A549 (cell line): ENCODE measurements around the gene NRK. TPM values are rescaled to one million over a fixed set of nuclear protein-coding genes. Genes with fewer than 3 reads are reported as not detected.

ENCODE experiments used
- ATAC-seq, 2 experiments: fragments of 200-7000 bp in 1 of 2; fragments of >200 bp in 1 of 2; cut with Nextera tagmentation in 1 of 2; cut with Tn5 transposase in 1 of 2; 3 replicates each; pipeline versions ENCODE4 v1.8.0 to v1.9.1; 2018 to 2020; ENCODE audit warnings: mild to moderate bottlenecking in 1 of 2, moderate library complexity in 1 of 2
- CTCF ChIA-PET: fragments of 300-600 bp; sonication (Branson Sonifier 250); formaldehyde crosslinking; extraction: SDS; loops from one replicate; lab custom pipeline; 2021; ENCODE audit warnings: antibody characterized with exemption, inconsistent platforms; lab: Yijun Ruan, JAX
- POLR2A ChIA-PET: fragments of 350-600 bp; formaldehyde crosslinking; extraction: SDS; loops from one replicate; lab custom pipeline; 2021; ENCODE audit warnings: antibody characterized with exemption, inconsistent platforms; lab: Yijun Ruan, JAX
- DNase-seq, 2 experiments: peaks; one replicate each; pipeline versions ENCODE4 v3.0.0 to v3.0.0-alpha.2; 2011 to 2016; ENCODE audit warnings: low read depth in 1 of 2, low spot score in 1 of 2
- FAIRE-seq: peaks from 2 replicates; lab custom pipeline; 2011; peaks lifted over from hg19 to GRCh38; lab: Jason Lieb, UNC
- H3K27ac ChIP-seq, 2 experiments: fragments of >200 bp; sonication (Bioruptor Twin); formaldehyde crosslinking; 3 replicates each; pipeline ENCODE4 v1.5.1; 2016 to 2017
- H3K4me1 ChIP-seq: fragments of >200 bp; sonication (Bioruptor Twin); formaldehyde crosslinking; 3 replicates; pipeline ENCODE4 v1.6.1; 2016
- H3K4me2 ChIP-seq: fragments of >200 bp; sonication (Bioruptor Twin); formaldehyde crosslinking; 3 replicates; pipeline ENCODE4 v1.6.1; 2016
- H3K4me3 ChIP-seq: fragments of >200 bp; sonication (Bioruptor Twin); formaldehyde crosslinking; 3 replicates; pipeline ENCODE4 v1.5.1; 2016
- H3K9me3 ChIP-seq: fragments of >200 bp; sonication (Bioruptor Twin); formaldehyde crosslinking; 3 replicates; pipeline ENCODE4 v1.6.1; 2016
- ATOH8 ChIP-seq: fragments of 250-450 bp; sonication (Bioruptor Pico); IDR thresholded peaks from 2 replicates; pipeline ENCODE4 v1.5.0; 2020; ENCODE audit warnings: low read depth, mild to moderate bottlenecking, moderate library complexity
- CBX8 ChIP-seq: fragments of 200-600 bp; sonication (generic); IDR thresholded peaks from 2 replicates; pipeline ENCODE4 v1.6.1; 2016
- CHD2 ChIP-seq: fragments of 150-350 bp; IDR thresholded peaks from 2 replicates; pipeline ENCODE4 v1.6.1; 2014; ENCODE audit warnings: low read length; ENCODE audit not compliant: partially characterized antibody
- ESRRA ChIP-seq: fragments of 150-350 bp; IDR thresholded peaks from 2 replicates; pipeline ENCODE4 v1.6.1; 2014; ENCODE audit warnings: mild to moderate bottlenecking, low read length, borderline replicate concordance
- GATA3 ChIP-seq: IDR thresholded peaks from 2 replicates; pipeline ENCODE4 v1.6.1; 2012; ENCODE audit warnings: borderline replicate concordance
- HEYL ChIP-seq: fragments of 250-450 bp; sonication (Bioruptor Pico); IDR thresholded peaks from 2 replicates; pipeline ENCODE4 v1.8.0; 2021; ENCODE audit warnings: mild to moderate bottlenecking, moderate library complexity
- HOXA7 ChIP-seq: fragments of 250-450 bp; sonication (Bioruptor Pico); IDR thresholded peaks from 2 replicates; pipeline ENCODE4 v1.5.0; 2020; ENCODE audit warnings: mild to moderate bottlenecking, moderate library complexity
- KDM1A ChIP-seq: fragments of 200-600 bp; sonication (generic); IDR thresholded peaks from 2 replicates; pipeline ENCODE4 v1.6.1; 2016; ENCODE audit warnings: low read depth, mild to moderate bottlenecking
- MAFK ChIP-seq: fragments of 450-650 bp; IDR thresholded peaks from 2 replicates; pipeline ENCODE4 v1.6.1; 2014; ENCODE audit not compliant: partially characterized antibody
- MAX ChIP-seq: IDR thresholded peaks from 2 replicates; pipeline ENCODE4 v1.6.1; 2012
- MAZ ChIP-seq: fragments of 150-350 bp; IDR thresholded peaks from 2 replicates; pipeline ENCODE4 v1.6.1; 2014; ENCODE audit warnings: antibody characterized with exemption, low read depth, low read length, borderline replicate concordance
- MYC ChIP-seq: IDR thresholded peaks from 2 replicates; pipeline ENCODE4 v1.6.1; 2012; ENCODE audit warnings: mild to moderate bottlenecking, inconsistent platforms, low read length, improper control_type of control experiment, borderline replicate concordance
- NPAS2 ChIP-seq: fragments of 250-450 bp; sonication (Bioruptor Pico); IDR thresholded peaks from 2 replicates; pipeline ENCODE4 v1.8.0; 2022; ENCODE audit warnings: mild to moderate bottlenecking, moderate library complexity, borderline replicate concordance
- PBX3 ChIP-seq: IDR thresholded peaks from 2 replicates; pipeline ENCODE4 v1.6.1; 2012
- POLR2A ChIP-seq: IDR thresholded peaks from 2 replicates; pipeline ENCODE4 v1.6.1; 2012; ENCODE audit warnings: mild to moderate bottlenecking, low read length
- RARB ChIP-seq: fragments of 250-450 bp; sonication (Bioruptor Pico); IDR thresholded peaks from 2 replicates; pipeline ENCODE4 v1.8.0; 2021; ENCODE audit warnings: mild to moderate bottlenecking, moderate library complexity
- ZC3H11A ChIP-seq: fragments of 450-650 bp; IDR thresholded peaks from 2 replicates; pipeline ENCODE4 v1.6.1; 2014; ENCODE audit warnings: antibody characterized with exemption, mild to moderate bottlenecking
- ZFP36 ChIP-seq: fragments of 450-650 bp; IDR thresholded peaks from 2 replicates; pipeline ENCODE4 v1.6.1; 2014; ENCODE audit warnings: borderline replicate concordance; ENCODE audit not compliant: partially characterized antibody
- ZSCAN20 ChIP-seq: fragments of 250-450 bp; sonication (Bioruptor Pico); IDR thresholded peaks from 2 replicates; pipeline ENCODE4 v1.8.0; 2022; ENCODE audit warnings: mild to moderate bottlenecking, moderate library complexity
- WGBS: methylation state at CpG from one replicate; pipeline ENCODE4 v1.1.6; 2017; ENCODE audit errors: missing lambda C conversion rate; 5-methylcytosine and 5-hydroxymethylcytosine counted together
- polyA minus RNA-seq: library from RNA; depleted of rRNA, polyadenylated mRNA; stranded (reverse); fragments of >200 nt; gene quantifications from 2 replicates; pipeline ENCODE4 v1.2.3, GENCODE V29; 2011; rRNA and poly(A)+ RNA removed
- polyA plus RNA-seq, 4 experiments: library from polyadenylated mRNA; depleted of rRNA in 3 of 4; stranded (reverse); fragments of >200 nt; fragmentation: RNase III in 1 of 4; extraction: RNeasy Plus Mini Kit Qiagen cat#74134 plus additional on column Dnase treatment in 1 of 4; gene quantifications; 2 replicates in 3 of 4; 3 replicates in 1 of 4; pipeline ENCODE4 v1.2.3, GENCODE V29; 2011 to 2017

The NRK gene
- polyA plus RNA-seq (2011; rRNA removed), result not detected in 2 replicates
- not detected in 2 replicates for polyA plus RNA-seq (2012; cell fraction: cytosol; rRNA removed)
- polyA plus RNA-seq (2012; cell fraction: nucleus; rRNA removed), result not detected in 2 replicates
- not detected in 3 replicates for polyA plus RNA-seq (2017; fragmentation: RNase III; extraction: RNeasy Plus Mini Kit Qiagen cat#74134 plus additional on column Dnase treatment)
- polyA minus RNA-seq, result not detected in 2 replicates

- 35% methylated on average over 39 of the region's 76 CpGs for WGBS
- Histone ChIP-seq H3K4me2 (0 out of 3 replicates have a peak within 1 kb of the TSS, but pooled peaks have one; percentile 5), H3K4me3 (no peak within 1 kb of the TSS), H3K27ac (no peak within 1 kb of the TSS), H3K9me3 (no peaks in the 10 kb centered on the region), H3K4me1 (no peaks in the 10 kb centered on the region)
- POLR2A ChIA-PET, result no interaction called here
- no peak for FAIRE-seq
- peak in 1 of 2 experiments; percentile 45; a peak in 3 of 6 replicates for ATAC-seq
- CTCF ChIA-PET, result no interaction called here
- TF ChIP-seq KDM1A (no peak), RARB (CRISPR knock-in tag) (no peak), MAZ (no peak)
- DNase-seq, result no peak
Measured at GRCh38 chrX:105822138-105823091, at the start of gene NRK. NRK (plus strand) TSS chrX:105822539; CDS start chrX:105822846, 307 bp downstream.

GRCh38 chrX:105773801-105774200 is 48.5 kb upstream of the NRK start:
- TF ChIP-seq POLR2A (no peak), CHD2 (no peak), HOXA7 (CRISPR knock-in tag) (no peak), MYC (no peak), CBX8 (no peak), MAX (no peak), ESRRA (no peak), GATA3 (no peak), NPAS2 (no peak), PBX3 (no peak), ZSCAN20 (no peak), HEYL (no peak), ZFP36 (no peak), ATOH8 (CRISPR knock-in tag) (no peak)
- no peak for ATAC-seq
- POLR2A ChIA-PET, result no interaction called here
- no peak for FAIRE-seq
- DNase-seq, result no peak
- Histone ChIP-seq H3K9me3 (no peaks in the 10 kb centered on the region), H3K4me1 (no peaks in the 10 kb centered on the region), H3K4me3 (no peak overlapping the region), H3K27ac (no peak overlapping the region), H3K4me2 (no peak overlapping the region)
- CTCF ChIA-PET, result no interaction called here

- TF ChIP-seq MAFK (peak; percentile 54), ZC3H11A (no peak)
- TF ChIP-seq, all 56 proteins: peak for 1
- POLR2A ChIA-PET, result no interaction called here
- CTCF ChIA-PET, result no interaction called here
- FAIRE-seq (peak; percentile 39), ATAC-seq (no peak), DNase-seq (no peak)
- H3K4me3 ChIP-seq, result no peak overlapping the region
- 17% methylated on average over 3 of the region's 3 CpGs for WGBS
- H3K27ac ChIP-seq, result no peak overlapping the region
- no peaks in the 10 kb centered on the region for H3K4me1 ChIP-seq
- no peak overlapping the region for H3K4me2 ChIP-seq
- H3K9me3 ChIP-seq, result no peaks in the 10 kb centered on the region
Measured at GRCh38 chrX:105775679-105776078, 46.7 kb upstream of the NRK start.
